ELF-1 (cell line): Measurements from ENCODE around the gene SLC25A17.
A peak's percentile ranks its signal among the peaks of the same experiment; 100 is the strongest.

ENCODE experiments used
- DNase-seq: peaks from one replicate; pipeline ENCODE4 v3.0.0-alpha.2; 2016; ENCODE audit warnings: low read depth, low spot score

The SLC25A17 gene

DNA sequence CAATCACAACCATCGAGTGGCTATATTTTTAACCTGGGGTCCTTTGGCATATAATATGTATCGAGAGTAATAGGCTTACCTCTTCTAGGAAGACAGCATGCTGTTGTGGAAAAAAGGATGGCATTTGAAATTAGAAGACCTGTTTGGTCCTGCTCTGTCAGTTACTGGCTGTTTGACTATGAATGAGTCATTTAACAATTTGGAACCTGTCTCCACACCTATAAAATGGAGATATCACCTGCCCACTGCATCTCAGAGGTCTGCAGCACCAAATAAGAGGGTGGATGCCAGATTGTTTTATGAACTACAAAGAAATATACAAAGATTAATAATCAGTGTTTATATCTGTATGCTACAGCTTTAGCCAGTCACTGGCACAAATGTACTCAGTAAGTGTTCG, 60.8 kb downstream of the SLC25A17 start:
- no peak for DNase-seq

DNA sequence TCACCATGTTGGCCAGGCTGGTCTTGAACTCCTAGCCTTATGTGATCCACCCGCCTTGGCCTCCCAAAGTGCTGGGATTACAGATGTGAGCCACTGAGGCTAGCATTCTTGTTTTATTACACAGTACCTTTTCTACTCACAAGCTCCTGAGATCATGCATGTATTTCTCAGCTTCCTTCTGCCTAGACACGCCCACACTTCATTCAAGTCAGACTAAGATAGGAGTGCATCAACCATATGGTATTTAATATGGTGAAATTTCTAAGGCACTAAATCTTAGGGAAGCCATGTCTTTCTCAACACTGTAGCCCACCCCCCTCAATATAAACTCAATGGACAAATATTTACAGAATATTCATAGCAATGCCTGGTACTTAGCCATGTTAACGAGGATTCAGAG, 62.1 kb downstream of the SLC25A17 start:
- DNase-seq = no peak

GRCh38 chr22:40753114-40753513, 66.0 kb downstream of the SLC25A17 start:
- no peak for DNase-seq

DNA sequence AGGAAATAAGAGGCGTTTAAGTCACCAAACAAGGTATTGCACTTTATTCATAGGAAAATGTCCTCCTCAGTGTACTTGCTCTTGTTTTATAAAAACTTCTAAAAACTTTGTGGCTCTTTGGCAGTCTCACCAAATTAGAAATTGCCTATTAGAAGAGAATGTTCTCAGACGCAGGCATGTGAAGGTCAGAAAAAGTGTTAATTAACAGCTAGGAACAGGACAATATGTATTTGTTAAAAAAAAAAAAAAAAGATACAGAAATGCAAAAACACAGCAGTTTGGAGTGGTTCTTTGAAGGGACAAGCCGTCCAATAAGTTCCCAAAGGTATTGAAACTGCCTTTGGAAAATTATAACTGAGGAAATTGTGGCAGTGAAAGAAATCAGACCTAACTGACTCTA, 67.9 kb downstream of the SLC25A17 start:
- no peak for DNase-seq

DNA sequence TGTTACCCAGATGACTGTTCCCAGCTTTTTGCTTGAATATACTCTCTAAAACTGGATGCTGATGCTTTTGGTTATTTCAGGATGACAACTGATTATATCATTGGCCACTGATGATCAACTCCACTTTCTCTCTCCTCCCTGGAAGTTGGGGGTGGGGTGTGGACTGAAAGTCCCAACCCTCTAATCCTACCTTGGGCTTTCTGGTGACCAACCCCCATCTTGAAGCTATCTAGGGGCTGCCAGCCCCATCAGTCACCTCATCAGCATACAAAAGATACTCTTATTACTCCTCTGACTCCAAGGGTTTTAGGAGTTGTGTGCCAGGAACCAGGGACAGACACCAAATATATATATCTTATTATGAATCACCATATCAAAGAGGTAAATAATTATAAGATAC, 69.3 kb downstream of the SLC25A17 start:
- DNase-seq = no peak

- no peak for DNase-seq
These were observed 70.5 kb downstream of the SLC25A17 start for GRCh38 chr22:40748388-40749355.

GRCh38 chr22:40747361-40747760, 71.8 kb downstream of the SLC25A17 start:
- no peak for DNase-seq

DNA sequence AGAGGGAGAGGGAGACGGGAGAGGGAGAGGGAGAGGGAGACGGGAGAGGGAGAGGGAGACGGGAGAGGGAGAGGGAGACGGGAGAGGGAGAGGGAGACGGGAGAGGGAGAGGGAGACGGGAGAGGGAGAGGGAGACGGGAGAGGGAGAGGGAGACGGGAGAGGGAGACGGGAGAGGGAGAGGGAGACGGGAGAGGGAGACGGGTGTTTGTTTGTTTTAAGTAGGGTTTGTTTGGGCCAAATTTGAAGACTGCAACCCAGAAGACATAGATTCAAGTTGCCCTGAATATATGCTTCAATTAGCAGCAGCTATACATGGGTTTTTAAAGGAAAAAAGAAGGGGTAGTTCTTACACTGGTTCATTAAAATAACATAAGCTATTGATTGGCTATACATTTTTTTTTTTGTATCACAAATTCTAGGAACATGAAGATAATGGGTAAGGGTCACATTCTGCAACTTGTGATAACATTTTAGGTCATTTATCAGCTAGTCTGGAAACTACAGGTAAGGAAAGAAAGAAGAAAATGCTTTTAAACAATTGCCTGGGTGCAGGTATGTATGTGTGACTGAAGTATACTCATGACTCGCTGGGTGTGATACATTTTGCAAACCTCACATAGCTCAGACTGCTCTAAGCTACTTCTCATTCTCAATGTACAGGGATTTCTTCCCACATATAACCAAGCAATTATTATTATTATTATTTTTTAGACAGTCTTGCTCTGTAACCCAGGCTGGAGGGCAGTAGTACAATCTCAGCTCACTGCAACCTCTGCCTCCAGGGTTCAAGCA, 72.5 kb downstream of the SLC25A17 start:
- DNase-seq = no peak

DNA sequence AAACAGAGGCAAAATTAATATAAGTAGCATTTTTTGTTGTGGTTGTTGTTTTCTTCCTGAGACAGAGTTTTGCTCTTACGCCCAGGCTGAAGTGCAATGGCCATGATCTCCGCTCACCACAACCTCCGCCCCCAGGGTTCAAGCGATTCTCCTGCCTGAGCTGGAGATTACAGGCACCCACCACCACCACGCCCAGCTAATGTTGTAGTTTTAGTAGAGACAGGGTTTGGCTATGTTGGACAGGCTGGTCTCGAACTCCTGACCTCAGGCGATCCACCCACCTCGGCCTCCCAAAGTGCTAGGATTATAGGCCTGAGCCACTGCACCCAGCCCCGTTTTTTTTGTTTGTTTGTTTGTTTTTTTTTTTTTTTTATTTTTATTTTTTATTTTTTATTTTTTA, 75.4 kb downstream of the SLC25A17 start:
- DNase-seq = no peak

GRCh38 chr22:40741116-40741515, 78.0 kb downstream of the SLC25A17 start:
- DNase-seq = no peak

DNA sequence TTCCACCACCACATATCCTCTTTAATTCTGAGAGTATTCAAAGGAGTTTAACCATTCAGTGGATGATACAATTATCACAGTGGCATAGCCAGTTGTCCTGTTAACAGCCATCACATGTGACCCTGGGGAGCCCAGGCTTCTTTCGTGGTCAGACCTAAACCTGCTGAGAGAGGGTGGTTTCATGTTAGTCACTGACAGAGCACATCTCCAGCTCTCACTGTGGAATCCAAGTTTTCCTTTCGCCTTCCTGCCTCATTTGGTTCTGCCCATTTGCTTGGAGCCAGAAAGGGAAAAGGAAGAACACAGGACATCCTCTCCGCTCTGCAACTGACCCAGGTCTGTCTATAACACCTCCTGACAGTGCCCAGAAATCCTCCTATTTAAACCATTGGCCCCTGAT, 79.4 kb downstream of the SLC25A17 start:
- no peak for DNase-seq

- DNase-seq = no peak
These were observed 85.2 kb downstream of the SLC25A17 start for GRCh38 chr22:40733919-40734318.

DNA sequence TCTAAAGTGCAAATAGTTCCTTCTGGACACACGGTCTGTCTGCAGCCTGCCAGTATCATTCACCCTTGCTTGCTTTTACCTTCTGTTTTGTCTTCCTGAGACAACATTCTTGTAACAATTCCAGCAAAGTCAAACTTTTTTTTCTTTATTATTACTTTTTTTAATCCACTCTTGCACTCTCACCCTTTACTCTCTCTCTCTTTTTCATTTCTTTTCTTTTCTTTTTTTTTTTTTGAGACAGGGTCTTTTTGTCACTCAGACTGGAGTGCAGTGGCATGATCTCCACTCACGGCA, 86.2 kb downstream of the SLC25A17 start:
- DNase-seq = no peak

GRCh38 chr22:40729284-40729683, 89.9 kb downstream of the SLC25A17 start:
- DNase-seq = no peak

- peak; percentile 79 for DNase-seq
These were observed 90.4 kb downstream of the SLC25A17 start for GRCh38 chr22:40728731-40729189.

DNA sequence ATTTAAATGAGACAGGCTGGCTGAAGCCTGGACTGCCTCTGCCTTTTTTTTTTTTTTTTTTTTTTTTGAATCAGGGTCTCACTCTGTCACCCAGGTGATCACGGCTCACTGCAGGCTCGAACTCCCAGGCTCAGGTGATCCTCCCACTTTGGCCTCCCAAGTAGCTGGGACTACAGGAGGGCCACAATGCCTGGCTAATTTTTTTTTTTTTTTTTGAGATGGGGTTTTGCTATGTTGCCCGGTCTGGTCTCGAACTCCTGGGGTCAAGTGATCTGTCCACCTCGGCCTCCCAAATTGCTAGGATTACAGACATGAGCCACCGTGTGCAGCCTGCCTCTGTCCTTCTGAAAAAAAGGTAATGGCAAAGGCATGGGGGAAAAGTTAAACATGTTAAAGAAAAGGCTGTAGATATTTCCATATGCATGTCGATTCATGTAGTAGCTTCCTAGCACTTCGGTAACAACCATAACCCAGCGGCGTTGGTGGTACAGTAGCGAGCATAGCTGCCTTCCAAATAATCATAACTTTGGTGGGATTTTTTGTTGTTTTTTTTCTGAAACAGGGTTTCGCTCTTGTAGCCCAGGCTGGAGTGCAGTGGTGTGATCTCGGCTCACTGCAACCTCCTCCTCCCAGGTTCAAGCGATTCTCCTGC, 91.1 kb downstream of the SLC25A17 start:
- DNase-seq = peak; percentile 23

DNA sequence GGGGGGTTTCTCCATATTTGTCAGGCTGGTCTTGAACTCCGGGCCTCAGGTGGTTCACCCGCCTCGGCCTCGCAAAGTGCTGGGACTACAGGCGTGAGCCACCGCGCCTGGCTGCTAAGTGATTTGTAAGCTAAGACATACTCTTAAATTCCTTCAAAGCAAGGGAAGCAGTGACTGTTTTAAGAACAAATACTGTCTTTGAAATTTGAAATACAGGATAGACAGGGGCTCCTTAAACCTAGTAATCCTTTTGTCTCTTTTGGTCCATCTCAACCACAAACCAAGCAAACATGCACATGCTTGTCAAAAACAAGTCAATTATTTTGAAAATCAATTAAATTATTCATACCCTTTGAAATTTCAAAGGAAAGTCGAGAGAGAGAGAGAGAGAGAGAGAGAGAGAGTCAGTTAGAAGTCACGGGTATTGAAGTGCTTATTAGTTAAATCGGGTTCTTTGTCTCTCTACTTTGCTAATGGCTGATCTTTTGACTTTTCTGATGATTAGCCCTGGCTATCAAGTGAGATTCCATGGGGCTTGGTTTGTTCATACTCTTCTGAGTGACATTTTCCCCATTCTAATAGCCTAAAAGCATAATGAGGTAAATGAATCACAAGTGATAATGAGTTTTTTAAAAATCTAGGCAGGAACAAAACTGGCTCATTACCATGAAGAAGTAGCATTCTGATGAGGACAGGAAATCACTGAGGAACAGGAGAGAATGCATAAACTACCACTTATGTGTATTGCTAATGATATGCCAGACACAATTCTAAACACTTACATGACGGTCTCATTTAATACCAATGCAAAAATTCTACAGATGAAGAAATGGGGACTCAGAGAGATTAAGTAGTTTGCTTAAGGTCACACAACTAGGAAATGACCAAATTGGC, 91.8 kb downstream of the SLC25A17 start:
- no peak for DNase-seq

DNA sequence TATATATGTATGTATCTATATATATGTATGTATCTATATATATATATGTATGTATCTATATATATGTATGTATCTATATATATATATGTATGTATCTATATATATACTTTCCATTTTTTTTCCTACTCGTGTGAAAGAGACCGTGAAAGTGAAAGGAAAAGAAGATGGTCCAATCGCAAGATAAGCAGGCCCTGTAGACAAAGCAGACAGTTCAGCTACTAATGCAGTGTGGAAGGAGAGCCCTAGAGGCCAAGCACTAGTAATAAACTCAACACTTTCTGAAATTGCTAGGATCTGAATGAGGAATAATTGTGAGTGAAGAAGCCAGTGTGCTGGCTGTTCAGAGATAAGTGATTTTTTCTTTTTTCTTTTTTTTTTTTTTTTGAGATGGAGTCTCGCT, 92.6 kb downstream of the SLC25A17 start:
- no peak for DNase-seq

GRCh38 chr22:40723396-40723933, 95.7 kb downstream of the SLC25A17 start:
- DNase-seq = no peak

DNA sequence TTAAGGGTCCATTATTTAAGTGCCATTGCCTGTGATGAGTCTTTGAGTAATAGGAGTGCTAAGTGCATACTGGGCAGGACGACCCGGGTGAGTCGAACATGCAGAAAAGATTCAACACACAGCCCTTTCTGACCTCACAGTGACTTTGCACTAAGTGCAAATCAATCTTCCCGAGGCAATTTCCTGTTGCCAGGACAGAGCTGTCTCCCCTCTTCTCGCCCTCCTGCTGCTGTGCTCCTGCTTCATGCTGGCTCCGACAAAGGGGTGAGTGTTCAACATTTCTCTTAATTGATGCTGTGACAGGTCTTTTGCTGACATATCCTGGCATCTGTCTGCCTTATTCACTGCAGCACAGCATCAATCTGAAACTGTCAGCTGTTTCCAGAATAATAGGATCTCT, 97.9 kb downstream of the SLC25A17 start:
- DNase-seq = peak; percentile 85
